ENCODE measurements around the gene MCTP1. TPM values are rescaled to one million over a fixed set of nuclear protein-coding genes. Genes with fewer than 3 reads are reported as not detected.

The MCTP1 gene
- total RNA-seq = 30.7 TPM

DNA sequence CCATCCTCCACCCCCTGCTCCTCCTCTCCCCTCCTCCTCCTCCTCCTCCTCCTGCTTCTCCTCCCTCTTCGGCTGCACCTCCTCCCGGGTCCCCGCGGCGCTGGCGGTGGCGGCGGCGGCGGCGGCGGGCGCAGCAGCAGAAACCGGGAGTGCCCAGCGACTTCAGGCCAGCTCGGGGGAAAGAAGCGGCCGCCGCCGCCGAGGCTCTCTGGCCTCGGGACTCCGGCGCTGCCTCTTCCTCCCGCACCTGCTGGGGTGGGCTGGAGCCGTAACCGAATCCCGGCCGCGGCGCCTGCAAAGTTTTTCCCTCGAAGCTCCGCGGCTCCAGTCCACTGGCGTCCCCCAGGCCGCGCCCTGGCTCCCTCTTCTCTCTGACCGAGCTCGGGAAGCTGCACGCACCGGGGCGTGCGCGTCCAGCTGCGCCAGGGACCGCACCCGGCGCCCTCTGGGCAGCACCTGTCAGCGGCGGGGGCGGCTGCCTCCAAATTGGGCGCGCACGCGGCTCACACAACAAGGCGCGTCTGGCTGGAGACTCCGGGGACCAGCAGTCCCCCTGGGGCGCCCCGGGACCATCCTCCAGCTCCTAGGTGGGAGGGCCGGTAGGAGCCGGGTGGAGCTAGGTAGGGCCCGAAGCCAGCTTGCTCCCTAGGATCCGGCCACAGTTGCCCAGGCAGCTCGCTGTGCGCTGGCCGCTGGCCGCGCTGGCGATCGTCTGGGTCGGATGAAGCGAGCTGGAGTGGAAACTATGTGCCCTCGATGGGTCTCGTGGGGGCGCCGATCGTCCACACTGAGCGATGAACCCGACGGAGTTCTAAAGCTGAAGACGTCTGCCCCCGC lies at the start of gene MCTP1:
MCTP1 (minus strand) TSS at position 523 of the 837 bp plus-strand sequence.

Small RNA genes lying within 50 kb of the gene (small RNA-seq; reads per million reads assigned to genes)
- not detected for gene RF02271

Other genes starting within 250 kb of the MCTP1 start
- 14.8 TPM for gene FAM81B, start 106.3 kb upstream of the MCTP1 start, total RNA-seq